ENCODE data around the gene PDE11A. TPM values are rescaled to one million over a fixed set of nuclear protein-coding genes. Genes with fewer than 3 reads are reported as not detected.

PDE11A gene
- total RNA-seq, 1 donor from 2014 or later = 0.27 TPM

DNA sequence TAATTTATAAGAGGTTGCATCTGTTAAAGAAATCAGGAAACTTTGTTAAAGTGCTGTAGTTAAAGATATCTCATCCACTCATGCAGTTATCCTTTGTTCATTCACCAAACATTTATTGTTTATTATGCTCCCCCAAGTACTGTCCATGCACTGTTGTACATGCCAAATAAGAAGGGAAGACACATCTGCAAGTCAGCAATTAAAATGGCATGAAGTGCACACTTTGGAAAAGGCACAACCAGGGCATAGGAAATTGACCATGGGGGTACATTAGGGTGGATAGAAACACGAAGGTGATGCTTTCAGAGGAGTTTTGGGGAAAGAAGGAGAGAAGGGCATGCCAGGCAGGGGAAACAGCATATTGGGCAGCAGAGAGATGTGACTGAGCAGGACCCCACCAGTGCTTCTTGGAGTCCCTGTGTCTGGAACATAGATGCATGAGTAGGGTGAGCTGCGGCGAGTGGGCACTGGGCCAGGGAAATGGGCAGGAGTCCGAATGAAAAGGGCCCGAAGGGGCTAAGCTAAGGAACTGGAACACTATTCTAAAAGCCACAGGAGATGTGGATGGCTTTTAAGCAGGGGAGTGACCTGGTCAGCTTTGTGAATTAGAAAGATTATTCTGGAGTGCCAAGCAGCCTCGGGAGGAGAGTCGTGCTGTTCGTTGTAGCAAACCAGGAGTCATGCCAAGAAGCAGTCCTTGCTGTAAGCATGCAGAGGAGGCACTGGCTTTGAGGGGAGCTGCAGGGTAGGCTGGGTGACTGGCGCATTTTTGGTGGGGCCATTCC is 363.7 kb downstream of the PDE11A start:
- H3K36me3 Mint-ChIP-seq (ENCODE audit: unreplicated experiment) = no peaks in the 10 kb centered on the region
- H3K27me3 Mint-ChIP-seq (ENCODE audit: unreplicated experiment) = no peaks in the 10 kb centered on the region
- DNase-seq = no peak
- H3K4me3 Mint-ChIP-seq (ENCODE audit: unreplicated experiment) = no peak overlapping the region
- no peaks in the 10 kb centered on the region for H3K9me3 Mint-ChIP-seq (ENCODE audit: unreplicated experiment)
- TF ChIP-seq, protein P1, sequence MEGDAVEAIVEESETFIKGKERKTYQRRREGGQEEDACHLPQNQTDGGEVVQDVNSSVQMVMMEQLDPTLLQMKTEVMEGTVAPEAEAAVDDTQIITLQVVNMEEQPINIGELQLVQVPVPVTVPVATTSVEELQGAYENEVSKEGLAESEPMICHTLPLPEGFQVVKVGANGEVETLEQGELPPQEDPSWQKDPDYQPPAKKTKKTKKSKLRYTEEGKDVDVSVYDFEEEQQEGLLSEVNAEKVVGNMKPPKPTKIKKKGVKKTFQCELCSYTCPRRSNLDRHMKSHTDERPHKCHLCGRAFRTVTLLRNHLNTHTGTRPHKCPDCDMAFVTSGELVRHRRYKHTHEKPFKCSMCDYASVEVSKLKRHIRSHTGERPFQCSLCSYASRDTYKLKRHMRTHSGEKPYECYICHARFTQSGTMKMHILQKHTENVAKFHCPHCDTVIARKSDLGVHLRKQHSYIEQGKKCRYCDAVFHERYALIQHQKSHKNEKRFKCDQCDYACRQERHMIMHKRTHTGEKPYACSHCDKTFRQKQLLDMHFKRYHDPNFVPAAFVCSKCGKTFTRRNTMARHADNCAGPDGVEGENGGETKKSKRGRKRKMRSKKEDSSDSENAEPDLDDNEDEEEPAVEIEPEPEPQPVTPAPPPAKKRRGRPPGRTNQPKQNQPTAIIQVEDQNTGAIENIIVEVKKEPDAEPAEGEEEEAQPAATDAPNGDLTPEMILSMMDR (IDR thresholded peaks at IDR 0.05; ENCODE audit: partially characterized antibody, unreplicated experiment) = no peak
- H3K27ac Mint-ChIP-seq (ENCODE audit: unreplicated experiment) = no peak overlapping the region
- H3K4me1 Mint-ChIP-seq (ENCODE audit: low read depth, unreplicated experiment) = peaks cover 7% of the 10 kb centered on the region

DNA sequence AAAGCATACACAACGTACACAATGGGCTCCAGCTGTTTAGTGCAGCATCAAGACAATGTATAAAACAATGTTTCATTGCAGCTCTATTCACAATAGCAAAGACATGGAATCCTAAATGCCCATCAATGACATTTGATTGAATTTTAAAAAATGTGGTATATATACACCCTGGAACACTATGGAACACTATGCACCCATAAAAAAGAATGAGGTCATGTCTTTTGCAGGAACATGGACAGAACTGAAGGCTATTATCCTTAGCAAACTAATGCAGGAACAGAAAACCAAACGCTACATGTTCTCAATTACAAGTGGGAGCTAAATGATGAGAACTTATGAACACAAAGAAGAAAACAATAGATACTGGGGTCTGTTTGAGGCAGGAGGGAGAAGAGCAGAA is 364.5 kb downstream of the PDE11A start:
- peaks cover 7% of the 10 kb centered on the region for H3K4me1 Mint-ChIP-seq (ENCODE audit: low read depth, unreplicated experiment)
- H3K27me3 Mint-ChIP-seq (ENCODE audit: unreplicated experiment) = no peaks in the 10 kb centered on the region
- DNase-seq = no peak
- H3K36me3 Mint-ChIP-seq (ENCODE audit: unreplicated experiment) = no peaks in the 10 kb centered on the region
- no peak overlapping the region for H3K4me3 Mint-ChIP-seq (ENCODE audit: unreplicated experiment)
- TF ChIP-seq, protein P1 (IDR thresholded peaks at IDR 0.05; ENCODE audit: partially characterized antibody, unreplicated experiment) = no peak
- H3K27ac Mint-ChIP-seq (ENCODE audit: unreplicated experiment) = no peak overlapping the region
- H3K9me3 Mint-ChIP-seq (ENCODE audit: unreplicated experiment) = no peaks in the 10 kb centered on the region

DNA sequence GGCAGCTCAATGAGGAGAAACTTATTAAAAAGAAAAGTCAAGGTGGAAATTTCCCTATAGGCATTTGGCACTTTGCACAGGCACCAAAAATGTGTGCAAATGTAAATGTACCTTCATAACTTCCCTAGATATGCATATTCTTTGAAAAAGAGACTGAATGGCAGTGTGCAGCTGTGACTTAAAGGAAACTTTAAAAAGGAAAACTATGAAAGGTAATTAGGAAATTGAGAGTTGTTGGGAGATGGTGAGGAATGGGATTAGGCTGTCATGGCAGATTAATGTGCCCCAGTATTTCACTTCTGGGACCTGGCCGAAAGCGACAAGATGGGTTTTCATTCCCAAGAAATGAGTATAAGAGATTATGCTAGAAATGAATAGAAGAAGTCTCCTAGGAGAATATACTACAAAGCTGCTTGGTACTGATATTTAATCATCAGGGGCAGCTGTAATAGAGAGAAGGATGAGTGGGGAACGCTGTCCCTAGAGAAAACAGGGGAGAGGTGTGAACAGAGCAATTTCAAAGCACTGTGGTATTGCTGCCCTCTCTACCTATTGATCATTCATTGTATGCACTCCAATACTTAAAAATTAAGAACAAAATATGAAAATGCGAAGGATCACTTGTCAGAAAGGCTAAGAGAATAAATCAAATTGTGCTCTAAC is 366.9 kb downstream of the PDE11A start:
- no peaks in the 10 kb centered on the region for H3K9me3 Mint-ChIP-seq (ENCODE audit: unreplicated experiment)
- H3K4me3 Mint-ChIP-seq (ENCODE audit: unreplicated experiment) = no peak overlapping the region
- no peak for DNase-seq
- H3K27ac Mint-ChIP-seq (ENCODE audit: unreplicated experiment) = no peak overlapping the region
- H3K4me1 Mint-ChIP-seq (ENCODE audit: low read depth, unreplicated experiment) = peaks cover 7% of the 10 kb centered on the region
- no peaks in the 10 kb centered on the region for H3K36me3 Mint-ChIP-seq (ENCODE audit: unreplicated experiment)
- TF ChIP-seq, protein P1 (IDR thresholded peaks at IDR 0.05; ENCODE audit: partially characterized antibody, unreplicated experiment) = no peak
- no peaks in the 10 kb centered on the region for H3K27me3 Mint-ChIP-seq (ENCODE audit: unreplicated experiment)

DNA sequence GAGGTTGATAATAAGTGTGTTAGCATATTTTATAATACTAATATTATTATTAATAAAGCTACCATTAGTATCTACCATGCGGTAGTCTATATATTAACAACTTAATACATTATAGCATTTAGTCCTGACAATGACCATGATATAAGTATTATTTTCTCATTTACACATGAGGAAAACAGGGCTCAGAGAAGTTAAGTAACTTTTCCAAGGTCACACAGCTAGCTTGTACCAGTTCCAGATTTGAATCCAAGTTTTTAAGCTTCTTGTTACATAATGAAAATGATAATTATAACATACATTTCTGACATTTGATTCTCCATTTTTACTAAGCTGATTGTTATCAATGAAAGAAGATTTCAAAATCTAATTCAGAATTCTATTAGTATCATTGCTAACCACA is 369.4 kb downstream of the PDE11A start:
- Mint-ChIP-seq H3K9me3 (ENCODE audit: unreplicated experiment) (no peaks in the 10 kb centered on the region), H3K36me3 (ENCODE audit: unreplicated experiment) (no peaks in the 10 kb centered on the region), H3K4me1 (ENCODE audit: low read depth, unreplicated experiment) (peaks cover 7% of the 10 kb centered on the region), H3K4me3 (ENCODE audit: unreplicated experiment) (no peak overlapping the region), H3K27ac (ENCODE audit: unreplicated experiment) (no peak overlapping the region), H3K27me3 (ENCODE audit: unreplicated experiment) (no peaks in the 10 kb centered on the region)
- no peak for DNase-seq
- TF ChIP-seq, protein P1 (IDR thresholded peaks at IDR 0.05; ENCODE audit: partially characterized antibody, unreplicated experiment) = no peak

DNA sequence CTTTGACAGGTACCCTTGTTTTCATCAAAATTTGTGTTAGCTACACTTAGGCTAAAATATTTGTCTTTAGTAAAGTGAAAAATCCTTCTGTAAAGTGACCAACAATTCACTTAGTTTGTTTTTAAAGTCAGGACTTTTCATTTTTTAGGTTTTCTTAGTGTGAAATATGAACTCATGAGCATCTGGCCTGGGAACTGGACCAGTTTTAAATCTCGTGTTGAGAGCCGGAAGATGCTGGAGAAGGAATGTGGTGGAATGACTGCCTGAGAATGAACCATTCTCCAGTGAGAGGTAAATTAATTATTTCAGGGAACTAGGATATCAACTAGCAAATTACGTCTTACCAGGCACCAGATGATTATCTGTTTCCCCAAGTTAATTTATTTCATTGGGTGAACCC is 374.3 kb downstream of the PDE11A start:
- H3K4me3 Mint-ChIP-seq (ENCODE audit: unreplicated experiment) = no peak overlapping the region
- TF ChIP-seq, protein P1 (IDR thresholded peaks at IDR 0.05; ENCODE audit: partially characterized antibody, unreplicated experiment) = no peak
- H3K36me3 Mint-ChIP-seq (ENCODE audit: unreplicated experiment) = no peaks in the 10 kb centered on the region
- DNase-seq = no peak
- no peak overlapping the region for H3K27ac Mint-ChIP-seq (ENCODE audit: unreplicated experiment)
- H3K27me3 Mint-ChIP-seq (ENCODE audit: unreplicated experiment) = no peaks in the 10 kb centered on the region
- H3K9me3 Mint-ChIP-seq (ENCODE audit: unreplicated experiment) = no peaks in the 10 kb centered on the region
- H3K4me1 Mint-ChIP-seq (ENCODE audit: low read depth, unreplicated experiment) = no peaks in the 10 kb centered on the region
